Astrocyte (in vitro differentiated cells and primary cell): Measurements from ENCODE around the gene FANCI. TPM values are rescaled to one million over a fixed set of nuclear protein-coding genes. Genes with fewer than 3 reads are reported as not detected.

Source experiments
- DNase-seq: peaks from one replicate; pipeline ENCODE4 v3.0.0-alpha.2; 2010; ENCODE audit warnings: low read depth
- FAIRE-seq: peaks from 2 replicates; lab custom pipeline; 2011; peaks lifted over from hg19 to GRCh38; lab: Jason Lieb, UNC
- H2AFZ ChIP-seq: 2 replicates; pipeline ENCODE4 v1.6.0; 2012; ENCODE audit warnings: low read depth, low read length, inconsistent platforms
- H3K27ac ChIP-seq: 2 replicates; pipeline ENCODE4 v1.5.1; 2011; ENCODE audit warnings: low read depth, low read length, inconsistent platforms
- H3K27me3 ChIP-seq: 2 replicates; pipeline ENCODE4 v1.6.0; 2011; ENCODE audit warnings: low read length, inconsistent platforms; ENCODE audit not compliant: insufficient read depth
- H3K36me3 ChIP-seq: 2 replicates; pipeline ENCODE4 v1.5.1; 2011; ENCODE audit warnings: low read length, inconsistent platforms; ENCODE audit not compliant: insufficient read depth
- H3K4me1 ChIP-seq: 2 replicates; pipeline ENCODE4 v1.5.1; 2011; ENCODE audit warnings: low read length, inconsistent platforms; ENCODE audit not compliant: insufficient read depth
- H3K4me2 ChIP-seq: 2 replicates; pipeline ENCODE4 v1.6.0; 2012; ENCODE audit warnings: low read length, inconsistent platforms
- H3K4me3 ChIP-seq: 2 replicates; pipeline ENCODE4 v1.5.1; 2011; ENCODE audit warnings: low read depth, mild to moderate bottlenecking, low read length, inconsistent platforms; ENCODE audit not compliant: insufficient read depth
- H3K79me2 ChIP-seq: 2 replicates; pipeline ENCODE4 v1.6.0; 2012; ENCODE audit warnings: mild to moderate bottlenecking, low read length, inconsistent platforms; ENCODE audit not compliant: insufficient read depth
- H3K9ac ChIP-seq: 2 replicates; pipeline ENCODE4 v1.6.0; 2012; ENCODE audit warnings: mild to moderate bottlenecking, low read length, inconsistent platforms
- H3K9me3 ChIP-seq: 2 replicates; pipeline ENCODE4 v1.5.1; 2012; ENCODE audit warnings: low read depth, mild to moderate bottlenecking, low read length, inconsistent platforms; ENCODE audit not compliant: insufficient read depth
- H4K20me1 ChIP-seq: 2 replicates; pipeline ENCODE4 v1.6.0; 2012; ENCODE audit warnings: low read length, inconsistent platforms; ENCODE audit not compliant: insufficient read depth
- H3K27ac Mint-ChIP-seq: one replicate; pipeline ENCODE4 v1.8.0; 2021; ENCODE audit warnings: mild to moderate bottlenecking, mixed read lengths; ENCODE audit not compliant: unreplicated experiment
- H3K27me3 Mint-ChIP-seq: one replicate; pipeline ENCODE4 v1.8.0; 2021; ENCODE audit warnings: low read depth, mixed read lengths; ENCODE audit not compliant: unreplicated experiment
- H3K36me3 Mint-ChIP-seq: one replicate; pipeline ENCODE4 v1.8.0; 2021; ENCODE audit warnings: low read depth, mixed read lengths; ENCODE audit not compliant: unreplicated experiment
- H3K4me1 Mint-ChIP-seq: one replicate; pipeline ENCODE4 v1.8.0; 2021; ENCODE audit warnings: low read depth, mixed read lengths; ENCODE audit not compliant: unreplicated experiment
- H3K4me3 Mint-ChIP-seq: one replicate; pipeline ENCODE4 v1.8.0; 2021; ENCODE audit warnings: mild to moderate bottlenecking, moderate library complexity, mixed read lengths; ENCODE audit not compliant: unreplicated experiment
- H3K9me3 Mint-ChIP-seq: one replicate; pipeline ENCODE4 v1.8.0; 2021; ENCODE audit warnings: mild to moderate bottlenecking, mixed read lengths; ENCODE audit not compliant: unreplicated experiment
- CTCF ChIP-seq: IDR thresholded peaks from 2 replicates; pipeline ENCODE4 v1.5.1; 2011; ENCODE audit warnings: low read depth, mild to moderate bottlenecking, inconsistent platforms, low read length, moderate library complexity; ENCODE audit not compliant: insufficient read depth
- EZH2 ChIP-seq: IDR thresholded peaks from 2 replicates; pipeline ENCODE4 v1.6.1; 2012; ENCODE audit warnings: mild to moderate bottlenecking, low read length, inconsistent platforms; ENCODE audit not compliant: insufficient read depth
- total RNA-seq: library from RNA; stranded (reverse); gene quantifications from 2 replicates; pipeline ENCODE4 v1.2.1, GENCODE V29; 2021

The FANCI gene
- total RNA-seq, 1 donor from 2014 or later: 10.6 TPM

GRCh38 chr15:89303986-89304385 lies 60.2 kb downstream of the FANCI start:
- Histone ChIP-seq H3K4me1 (peaks cover 15% of the 10 kb centered on the region), H3K4me3 (no peak overlapping the region), H3K36me3 (peaks cover 15% of the 10 kb centered on the region), H3K9ac (no peak overlapping the region), H3K27me3 (no peaks in the 10 kb centered on the region), H3K79me2 (no peaks in the 10 kb centered on the region), H3K27ac (no peak overlapping the region), H3K4me2 (no peak overlapping the region), H2AFZ (no peak overlapping the region), H4K20me1 (no peaks in the 10 kb centered on the region), H3K9me3 (no peaks in the 10 kb centered on the region)
- no peak overlapping the region for H3K27ac Mint-ChIP-seq
- TF ChIP-seq CTCF (no peak), EZH2 (no peak)
- FAIRE-seq (no peak), DNase-seq (no peak)
- H3K27me3 Mint-ChIP-seq: no peaks in the 10 kb centered on the region
- H3K4me1 Mint-ChIP-seq: peaks cover 14% of the 10 kb centered on the region
- H3K9me3 Mint-ChIP-seq: no peaks in the 10 kb centered on the region
- no peak overlapping the region for H3K4me3 Mint-ChIP-seq
- H3K36me3 Mint-ChIP-seq: peaks cover 2% of the 10 kb centered on the region

GRCh38 chr15:89305395-89305794 lies 61.6 kb downstream of the FANCI start:
- no peak for DNase-seq

More at GRCh38 chr15:89305395-89305794, 61.6 kb downstream of the FANCI start:
- Histone ChIP-seq H3K4me1 (peaks cover 15% of the 10 kb centered on the region), H3K79me2 (no peaks in the 10 kb centered on the region), H3K4me2 (no peak overlapping the region), H3K27ac (no peak overlapping the region), H3K9me3 (no peaks in the 10 kb centered on the region), H3K4me3 (no peak overlapping the region), H3K36me3 (peaks cover 19% of the 10 kb centered on the region), H3K27me3 (no peaks in the 10 kb centered on the region), H4K20me1 (no peaks in the 10 kb centered on the region), H2AFZ (no peak overlapping the region), H3K9ac (no peak overlapping the region)
- peaks cover 2% of the 10 kb centered on the region for H3K36me3 Mint-ChIP-seq
- FAIRE-seq: no peak
- TF ChIP-seq EZH2: no peak
- no peak for TF ChIP-seq CTCF
- no peaks in the 10 kb centered on the region for H3K9me3 Mint-ChIP-seq
- H3K4me3 Mint-ChIP-seq: no peak overlapping the region
- H3K27ac Mint-ChIP-seq: no peak overlapping the region
- peaks cover 16% of the 10 kb centered on the region for H3K4me1 Mint-ChIP-seq
- no peaks in the 10 kb centered on the region for H3K27me3 Mint-ChIP-seq
